ENCODE results near the gene MAGI2. TPM values are rescaled to one million over a fixed set of nuclear protein-coding genes. Genes with fewer than 3 reads are reported as not detected.

MAGI2 gene
- total and polyA plus RNA-seq, 2 donors (not counting 3 experiments of a cell fraction or from before 2014, with no cell fraction given), result 0.28 to 6.0 TPM

DNA sequence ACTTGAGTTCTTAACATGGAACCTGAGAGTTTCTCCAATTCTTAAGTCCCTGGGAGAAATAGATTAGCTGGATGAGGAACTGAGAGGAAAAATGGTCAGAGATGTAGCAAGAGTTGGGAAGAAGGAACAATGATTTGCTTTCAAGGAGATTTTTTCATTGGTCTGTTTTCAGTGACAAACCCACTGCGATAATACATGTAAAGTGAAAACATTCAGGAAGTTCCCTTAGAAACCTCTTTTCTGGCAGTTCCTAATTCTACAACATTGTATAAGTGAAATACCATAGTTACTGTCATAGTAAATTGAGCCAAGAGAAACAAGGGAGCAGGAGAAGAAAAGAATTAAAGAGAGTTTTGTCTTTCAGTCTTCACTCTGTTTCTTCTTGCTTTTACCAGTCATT is 12.1 kb upstream of the MAGI2 start:
- CTCF ChIA-PET, result no interaction called here
- H3K27ac ChIP-seq (ENCODE audit: insufficient read depth, low read depth, low read length), result no peak overlapping the region
- dilution Hi-C loops (cut with MboI; ENCODE audit: extremely low pct_ligation_motif_present, low sequenced_read_pairs), result no loop called here
- no peak overlapping the region for H3K4me2 ChIP-seq (ENCODE audit: insufficient read depth, low read length)
- H2AFZ ChIP-seq (ENCODE audit: low read depth, low read length), result no peak overlapping the region
- DNase-seq (ENCODE audit: low read depth, low spot score), result no peak
- POLR2A ChIA-PET, result no interaction called here
- no peak for FAIRE-seq
- H4K20me1 ChIP-seq (replicated peaks; ENCODE audit: control insufficient read depth, extremely low read depth, insufficient read depth, low read length), result no peaks in the 10 kb centered on the region
- H3K79me2 ChIP-seq (ENCODE audit: control insufficient read depth, insufficient read depth, low read length), result no peaks in the 10 kb centered on the region
- no TSS peak for BruUV-seq (replicated peaks)
- intact Hi-C loops (cut with micrococcal nuclease), result no loop called here
- TF ChIP-seq GATA2 (IDR thresholded peaks at IDR 0.05; ENCODE audit: insufficient read depth, insufficient read length, low read depth, low read length) (no peak), POLR2A (IDR thresholded peaks at IDR 0.05; ENCODE audit: low read depth, low read length) (no peak), MYC (IDR thresholded peaks at IDR 0.05; ENCODE audit: low read depth, low read length) (no peak), POLR2AphosphoS5 (IDR thresholded peaks at IDR 0.05; ENCODE audit: insufficient read depth, low read depth, low read length) (no peak), FOS (IDR thresholded peaks at IDR 0.05; ENCODE audit: borderline replicate concordance, insufficient read depth, low read length) (no peak), EZH2 (IDR thresholded peaks at IDR 0.05; ENCODE audit: borderline replicate concordance, low read depth, low read length, severe bottlenecking) (no peak), JUN (IDR thresholded peaks at IDR 0.05; ENCODE audit: borderline replicate concordance, insufficient read depth, insufficient read length, low read depth) (no peak)
- TF ChIP-seq, protein P1, sequence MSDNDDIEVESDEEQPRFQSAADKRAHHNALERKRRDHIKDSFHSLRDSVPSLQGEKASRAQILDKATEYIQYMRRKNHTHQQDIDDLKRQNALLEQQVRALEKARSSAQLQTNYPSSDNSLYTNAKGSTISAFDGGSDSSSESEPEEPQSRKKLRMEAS (IDR thresholded peaks at IDR 0.05; ENCODE audit: insufficient read depth, insufficient read length), result no peak
- TF ChIP-seq, protein P2, sequence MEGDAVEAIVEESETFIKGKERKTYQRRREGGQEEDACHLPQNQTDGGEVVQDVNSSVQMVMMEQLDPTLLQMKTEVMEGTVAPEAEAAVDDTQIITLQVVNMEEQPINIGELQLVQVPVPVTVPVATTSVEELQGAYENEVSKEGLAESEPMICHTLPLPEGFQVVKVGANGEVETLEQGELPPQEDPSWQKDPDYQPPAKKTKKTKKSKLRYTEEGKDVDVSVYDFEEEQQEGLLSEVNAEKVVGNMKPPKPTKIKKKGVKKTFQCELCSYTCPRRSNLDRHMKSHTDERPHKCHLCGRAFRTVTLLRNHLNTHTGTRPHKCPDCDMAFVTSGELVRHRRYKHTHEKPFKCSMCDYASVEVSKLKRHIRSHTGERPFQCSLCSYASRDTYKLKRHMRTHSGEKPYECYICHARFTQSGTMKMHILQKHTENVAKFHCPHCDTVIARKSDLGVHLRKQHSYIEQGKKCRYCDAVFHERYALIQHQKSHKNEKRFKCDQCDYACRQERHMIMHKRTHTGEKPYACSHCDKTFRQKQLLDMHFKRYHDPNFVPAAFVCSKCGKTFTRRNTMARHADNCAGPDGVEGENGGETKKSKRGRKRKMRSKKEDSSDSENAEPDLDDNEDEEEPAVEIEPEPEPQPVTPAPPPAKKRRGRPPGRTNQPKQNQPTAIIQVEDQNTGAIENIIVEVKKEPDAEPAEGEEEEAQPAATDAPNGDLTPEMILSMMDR (IDR thresholded peaks at IDR 0.05; ENCODE audit: extremely low read depth in 1 of 2, insufficient read depth in 1 of 2, low read depth in 1 of 2, low read length in 2 of 2), result no peak
- H3K4me1 ChIP-seq (ENCODE audit: control insufficient read depth, extremely low read depth, insufficient read depth, low read length), result peaks cover 12% of the 10 kb centered on the region
- H3K4me3 ChIP-seq (replicated peaks in 1 of 3; ENCODE audit: insufficient read depth in 1 of 3, low read depth in 1 of 3, low read length in 3 of 3), result no peak overlapping the region
- H3K27me3 ChIP-seq (ENCODE audit: control insufficient read depth in 2 of 2, insufficient read depth in 2 of 2, low read length in 2 of 2), result no peaks in the 10 kb centered on the region
- no peaks in the 10 kb centered on the region for H3K9me3 ChIP-seq (replicated peaks; ENCODE audit: control insufficient read depth, insufficient read depth, low read length)
- H3K36me3 ChIP-seq (ENCODE audit: control insufficient read depth in 2 of 2, extremely low read depth in 1 of 2, insufficient read depth in 2 of 2, low read length in 2 of 2), result no peaks in the 10 kb centered on the region
- H3K9me1 ChIP-seq (replicated peaks; ENCODE audit: control insufficient read depth, extremely low read depth, insufficient read depth, low read length), result no peaks in the 10 kb centered on the region
- no peak overlapping the region for H3K9ac ChIP-seq (replicated peaks; ENCODE audit: extremely low read depth, insufficient read depth, low read length)
